Stimulated activated CD8-positive, alpha-beta memory T cell treated with anti-CD3 and anti-CD28 coated beads, Interleukin-4, amount 100 ng/mL, for 4 hours (primary cell): ENCODE measurements around the gene GJD2.

Source experiments
- DNase-seq, 2 donors: peaks; one replicate each; pipeline ENCODE4 v3.0.0-alpha.2; 2020; ENCODE audit warnings: low read depth in 2 of 2, low spot score in 1 of 2

Gene GJD2

GRCh38 chr15:34754674-34755418 is at the start of gene GJD2:
Gene GJD2, minus strand, starts transcription at chr15:34754998. Its CDS starts 510 bp downstream, at chr15:34754488.
- no peak for DNase-seq

GRCh38 chr15:34804113-34804512 is 49.3 kb upstream of the GJD2 start:
- DNase-seq: no peak

- no peak for DNase-seq
Measured at GRCh38 chr15:34802803-34803750, 48.3 kb upstream of the GJD2 start.

- no peak for DNase-seq
Measured at GRCh38 chr15:34802371-34802770, 47.6 kb upstream of the GJD2 start.

GRCh38 chr15:34799149-34800101 is 44.6 kb upstream of the GJD2 start:
- no peak for DNase-seq

- no peak for DNase-seq
Measured at GRCh38 chr15:34796847-34797435, 42.1 kb upstream of the GJD2 start.

GRCh38 chr15:34795267-34796081 is 40.7 kb upstream of the GJD2 start, which contains the start of gene ACTC1:
Gene ACTC1, minus strand, starts transcription at chr15:34795549. Its CDS starts 741 bp downstream, at chr15:34794808.
- DNase-seq: no peak

- DNase-seq: no peak
Measured at GRCh38 chr15:34794590-34795206, 39.9 kb upstream of the GJD2 start.

GRCh38 chr15:34793901-34794300 is 39.1 kb upstream of the GJD2 start:
- no peak for DNase-seq

- DNase-seq: no peak
Measured at GRCh38 chr15:34793071-34793470, 38.3 kb upstream of the GJD2 start.

GRCh38 chr15:34791701-34792100 is 36.9 kb upstream of the GJD2 start:
- DNase-seq: no peak

GRCh38 chr15:34790121-34790520 is 35.3 kb upstream of the GJD2 start:
- no peak for DNase-seq

GRCh38 chr15:34789326-34789725 is 34.5 kb upstream of the GJD2 start:
- no peak for DNase-seq

GRCh38 chr15:34786206-34786605 is 31.4 kb upstream of the GJD2 start:
- no peak for DNase-seq

GRCh38 chr15:34783991-34784390 is 29.2 kb upstream of the GJD2 start:
- no peak for DNase-seq

- no peak for DNase-seq
Measured at GRCh38 chr15:34783431-34783830, 28.6 kb upstream of the GJD2 start.

- no peak for DNase-seq
Measured at GRCh38 chr15:34782901-34783300, 28.1 kb upstream of the GJD2 start.

- DNase-seq: no peak
Measured at GRCh38 chr15:34780725-34781124, 25.9 kb upstream of the GJD2 start.

- DNase-seq: no peak
Measured at GRCh38 chr15:34776606-34777105, 21.9 kb upstream of the GJD2 start.
